IPS DF 6.9 (cell line): ENCODE measurements around the gene PER2.

Source experiments
- DNase-seq: peaks from one replicate; pipeline ENCODE4 v3.0.0-alpha.2; 2013; ENCODE audit warnings: low read depth, low spot score
- H3K27ac ChIP-seq: one replicate; pipeline ENCODE4 v1.5.1; 2013; ENCODE audit warnings: low read length, control low read depth
- H3K27me3 ChIP-seq: 2 replicates; pipeline ENCODE4 v1.6.1; 2013; ENCODE audit warnings: mild to moderate bottlenecking, low read length; ENCODE audit not compliant: control insufficient read depth, insufficient read depth
- H3K36me3 ChIP-seq: 2 replicates; pipeline ENCODE4 v1.6.1; 2013; ENCODE audit warnings: low read length; ENCODE audit not compliant: control insufficient read depth, insufficient read depth
- H3K4me1 ChIP-seq: 2 replicates; pipeline ENCODE4 v1.6.1; 2013; ENCODE audit warnings: low read length; ENCODE audit not compliant: control insufficient read depth, insufficient read depth
- H3K4me3 ChIP-seq: 2 replicates; pipeline ENCODE4 v1.5.1; 2013; ENCODE audit warnings: mild to moderate bottlenecking, low read length
- H3K9me3 ChIP-seq: 2 replicates; pipeline ENCODE4 v1.6.1; 2013; ENCODE audit warnings: low read length, inconsistent platforms; ENCODE audit not compliant: control insufficient read depth, insufficient read depth
- WGBS: extraction: QIAGEN DNeasy Blood & Tissue Kit; methylation state at CpG from one replicate; pipeline ENCODE4 v1.1.7; 2013; ENCODE audit warnings: mixed read lengths, missing lambda C conversion rate; ENCODE audit not compliant: insufficient read length, insufficient coverage; 5-methylcytosine and 5-hydroxymethylcytosine counted together

The PER2 gene

GRCh38 chr2:238247002-238247822 is 41.2 kb downstream of the PER2 start:
- WGBS: no CpG with 5 or more reads among the region's 13 CpGs
- no peak overlapping the region for H3K27ac ChIP-seq
- DNase-seq: no peak

GRCh38 chr2:238244151-238244550 is 44.3 kb downstream of the PER2 start:
- H3K9me3 ChIP-seq: no peaks in the 10 kb centered on the region
- peaks cover 2% of the 10 kb centered on the region for H3K4me1 ChIP-seq
- no peak overlapping the region for H3K27ac ChIP-seq
- no peak overlapping the region for H3K4me3 ChIP-seq
- H3K27me3 ChIP-seq: no peaks in the 10 kb centered on the region; the same call in 1 of the 2 replicates
- H3K36me3 ChIP-seq: no peaks in the 10 kb centered on the region
- no CpG with 5 or more reads among the region's 5 CpGs for WGBS
- no peak for DNase-seq

More at GRCh38 chr2:238247002-238247822, 41.2 kb downstream of the PER2 start:
- H3K4me1 ChIP-seq: peaks cover 2% of the 10 kb centered on the region
- no peaks in the 10 kb centered on the region for H3K27me3 ChIP-seq
- H3K36me3 ChIP-seq: no peaks in the 10 kb centered on the region
- H3K4me3 ChIP-seq: no peak overlapping the region
- no peaks in the 10 kb centered on the region for H3K9me3 ChIP-seq

- H3K4me1 ChIP-seq: peaks cover 2% of the 10 kb centered on the region
- H3K9me3 ChIP-seq: no peaks in the 10 kb centered on the region
- H3K27ac ChIP-seq: no peak overlapping the region
- no CpG with 5 or more reads among the region's 10 CpGs for WGBS
- no peaks in the 10 kb centered on the region; the same call in 1 of the 2 replicates for H3K27me3 ChIP-seq
- no peak for DNase-seq
- no peak overlapping the region for H3K4me3 ChIP-seq
- H3K36me3 ChIP-seq: no peaks in the 10 kb centered on the region
Measured at GRCh38 chr2:238243496-238244076, 44.8 kb downstream of the PER2 start.

- H3K36me3 ChIP-seq: no peaks in the 10 kb centered on the region
- no peak overlapping the region for H3K27ac ChIP-seq
- H3K4me1 ChIP-seq: peaks cover 2% of the 10 kb centered on the region
- H3K27me3 ChIP-seq: peaks cover 4% of the 10 kb centered on the region; the same call in 1 of the 2 replicates
- DNase-seq: no peak
- no CpG with 5 or more reads among the region's 7 CpGs for WGBS
- H3K9me3 ChIP-seq: no peaks in the 10 kb centered on the region
- no peak overlapping the region for H3K4me3 ChIP-seq
Measured at GRCh38 chr2:238242731-238243495, 45.5 kb downstream of the PER2 start.

GRCh38 chr2:238241970-238242369 is 46.4 kb downstream of the PER2 start:
- H3K4me1 ChIP-seq: peaks cover 2% of the 10 kb centered on the region
- no peaks in the 10 kb centered on the region for H3K36me3 ChIP-seq
- H3K27me3 ChIP-seq: peaks cover 7% of the 10 kb centered on the region; the same call in 1 of the 2 replicates
- no peak for DNase-seq
- H3K4me3 ChIP-seq: no peak overlapping the region
- WGBS: no CpG with 5 or more reads among the region's 2 CpGs
- no peaks in the 10 kb centered on the region for H3K9me3 ChIP-seq
- no peak overlapping the region for H3K27ac ChIP-seq

- H3K9me3 ChIP-seq: no peaks in the 10 kb centered on the region
- peaks cover 2% of the 10 kb centered on the region for H3K4me1 ChIP-seq
- peaks cover 7% of the 10 kb centered on the region; the same call in 1 of the 2 replicates for H3K27me3 ChIP-seq
- peak overlapping the region; percentile 55; the same call in 1 of the 2 replicates for H3K4me3 ChIP-seq
- H3K27ac ChIP-seq: no peak overlapping the region
- no peaks in the 10 kb centered on the region for H3K36me3 ChIP-seq
- no peak for DNase-seq
- WGBS: no CpG with 5 or more reads among the region's 71 CpGs
Measured at GRCh38 chr2:238240757-238241711, 47.4 kb downstream of the PER2 start.

- Histone ChIP-seq H3K9me3 (no peaks in the 10 kb centered on the region), H3K27ac (no peak within 1 kb of the TSS), H3K4me1 (peaks cover 2% of the 10 kb centered on the region), H3K36me3 (no peaks in the 10 kb centered on the region), H3K27me3 (peaks cover 10% of the 10 kb centered on the region; the same call in 1 of the 2 replicates), H3K4me3 (peak within 1 kb of the TSS; percentile 86)
- peak; percentile 68 for DNase-seq
- no CpG with 5 or more reads among the region's 105 CpGs for WGBS
Measured at GRCh38 chr2:238239863-238240756, 48.3 kb downstream of the PER2 start, which contains the start of gene HES6. TSS of gene HES6 (minus strand) at chr2:238240038. CDS start at chr2:238239905, 133 bp downstream.

GRCh38 chr2:238239543-238239862 is 48.9 kb downstream of the PER2 start:
- Histone ChIP-seq H3K27ac (no peak overlapping the region), H3K36me3 (no peaks in the 10 kb centered on the region), H3K9me3 (no peaks in the 10 kb centered on the region), H3K4me1 (peaks cover 2% of the 10 kb centered on the region), H3K27me3 (peaks cover 10% of the 10 kb centered on the region; the same call in 1 of the 2 replicates), H3K4me3 (peak overlapping the region; percentile 86)
- DNase-seq: no peak
- WGBS: no CpG with 5 or more reads among the region's 43 CpGs
